Hepatocyte (in vitro differentiated cells): ENCODE results near the gene PPP1CC.

ENCODE experiments used
- CTCF ChIP-seq: fragments of 200-600 bp; sonication (generic); IDR thresholded peaks from 2 replicates; pipeline ENCODE4 v1.5.1; 2016; ENCODE audit warnings: antibody characterized with exemption, mild to moderate bottlenecking; ENCODE audit not compliant: poor library complexity
- EZH2 ChIP-seq: fragments of 200-600 bp; sonication (generic); IDR thresholded peaks from 2 replicates; pipeline ENCODE4 v1.6.1; 2016; ENCODE audit warnings: antibody characterized with exemption, mild to moderate bottlenecking, borderline replicate concordance

GRCh38 chr12:110774824-110775223 lies 32.1 kb upstream of the PPP1CC start:
- TF ChIP-seq CTCF (no peak), EZH2 (no peak)
